Hematopoietic multipotent progenitor cell treated with erythropoietin and hydrocortisone succinate and interleukin-3 and kit ligand, for 4 days (in vitro differentiated cells): Measurements from ENCODE around the gene GALNT9.
"Not testable (repeated sequence)": the region's sequence is repeated elsewhere in the genome, so short reads cannot be mapped to it uniquely, and the experiment has no call there.

Experiments used
- DNase-seq: peaks from one replicate; pipeline ENCODE4 v3.0.0-alpha.2; 2015

GALNT9 gene

DNA sequence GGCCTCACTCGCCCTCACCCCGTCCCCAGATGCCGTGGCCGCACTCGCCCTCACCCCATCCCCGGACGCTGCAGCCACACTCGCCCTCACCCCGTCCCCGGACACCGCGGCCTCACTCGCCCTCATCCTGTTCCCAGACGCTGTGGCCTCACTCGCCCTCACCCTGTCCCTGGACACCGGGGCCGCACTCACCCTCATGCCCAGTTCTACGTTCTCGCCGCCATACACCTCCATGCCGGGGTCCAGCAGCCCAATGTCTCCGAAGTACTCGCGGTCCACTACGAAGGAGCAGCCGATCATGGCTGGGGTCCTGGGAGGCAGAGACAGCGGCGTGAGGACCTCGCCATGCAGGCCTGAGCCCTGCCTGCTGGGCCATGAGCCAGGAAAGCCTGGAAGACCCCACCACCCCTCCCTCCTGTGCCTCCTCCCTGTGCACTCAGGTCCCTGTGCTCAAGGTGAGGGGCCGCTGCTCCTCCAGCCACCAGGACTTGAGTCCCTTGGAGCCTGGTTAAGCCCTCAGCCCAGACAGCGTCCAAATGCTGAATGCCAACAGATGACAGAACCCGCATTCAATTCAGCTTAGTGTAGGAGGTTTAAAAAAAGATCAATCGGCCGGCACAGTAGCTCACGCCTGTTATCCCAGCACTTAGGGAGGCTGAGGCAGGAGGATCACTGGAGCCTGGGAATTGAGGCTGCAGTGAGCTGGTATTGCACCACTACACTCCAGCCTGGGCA is 81.5 kb downstream of the GALNT9 start:
- no peak for DNase-seq

DNA sequence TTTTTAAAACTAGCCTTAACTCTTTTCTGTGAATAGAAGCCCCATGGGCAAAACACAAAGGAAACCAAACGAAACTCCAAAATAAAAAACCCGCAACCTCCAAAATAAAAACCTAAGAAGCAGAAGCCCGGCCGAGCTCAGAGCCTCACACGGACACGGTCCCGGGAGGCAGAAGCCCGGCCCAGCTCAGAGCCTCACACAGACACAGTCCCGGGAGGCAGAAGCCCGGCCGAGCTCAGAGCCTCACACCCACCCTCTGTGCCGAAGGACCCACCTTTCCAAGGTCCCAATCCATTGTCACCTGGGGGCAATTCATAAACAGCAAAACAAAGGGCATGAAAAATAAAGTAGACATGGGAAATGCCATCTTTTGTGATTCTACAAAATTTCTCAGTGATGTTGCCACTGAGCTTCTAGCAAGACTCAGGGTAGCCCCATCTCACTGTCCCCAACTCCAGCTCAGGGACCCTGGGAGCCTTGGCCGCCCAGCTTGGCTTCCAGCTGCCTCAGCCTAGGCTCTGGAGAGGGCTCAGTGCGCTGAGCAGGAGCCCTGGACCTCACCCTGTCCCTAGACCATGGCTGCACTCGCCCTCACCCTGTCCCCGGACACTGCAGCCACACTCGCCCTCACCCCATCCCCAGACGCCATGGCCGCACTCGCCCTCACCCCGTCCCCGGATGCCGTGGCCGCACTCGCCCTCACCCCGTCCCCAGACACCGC is 82.2 kb downstream of the GALNT9 start:
- DNase-seq, result no peak

DNA sequence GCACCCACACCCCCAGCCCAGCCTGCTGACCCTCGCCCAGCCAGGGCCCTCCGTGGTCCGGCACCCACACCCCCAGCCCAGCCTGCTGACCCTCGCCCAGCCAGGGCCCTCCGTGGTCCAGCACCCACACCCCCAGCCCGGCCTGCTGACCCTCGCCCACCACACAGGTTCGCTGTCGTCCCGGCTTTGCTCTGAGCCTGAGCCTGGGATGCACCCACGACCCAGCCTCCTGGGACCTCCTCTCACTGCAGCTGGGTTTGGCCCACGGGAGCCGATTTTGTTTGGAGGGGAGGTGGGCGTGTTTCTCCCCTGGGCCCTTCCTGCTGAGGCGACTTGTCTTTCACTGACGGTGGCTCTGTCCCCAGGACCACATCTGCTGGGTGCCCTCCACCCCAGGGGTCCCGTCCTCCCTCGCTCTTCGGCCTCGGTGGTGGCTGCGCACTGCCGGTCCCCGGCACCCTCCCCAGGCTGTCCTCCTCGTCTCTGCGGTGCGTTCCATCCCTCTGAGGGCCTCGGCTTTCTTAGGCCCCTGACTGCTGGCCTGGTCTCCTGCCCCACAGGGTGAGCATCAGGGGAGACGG is 83.8 kb downstream of the GALNT9 start:
- no peak for DNase-seq

DNA sequence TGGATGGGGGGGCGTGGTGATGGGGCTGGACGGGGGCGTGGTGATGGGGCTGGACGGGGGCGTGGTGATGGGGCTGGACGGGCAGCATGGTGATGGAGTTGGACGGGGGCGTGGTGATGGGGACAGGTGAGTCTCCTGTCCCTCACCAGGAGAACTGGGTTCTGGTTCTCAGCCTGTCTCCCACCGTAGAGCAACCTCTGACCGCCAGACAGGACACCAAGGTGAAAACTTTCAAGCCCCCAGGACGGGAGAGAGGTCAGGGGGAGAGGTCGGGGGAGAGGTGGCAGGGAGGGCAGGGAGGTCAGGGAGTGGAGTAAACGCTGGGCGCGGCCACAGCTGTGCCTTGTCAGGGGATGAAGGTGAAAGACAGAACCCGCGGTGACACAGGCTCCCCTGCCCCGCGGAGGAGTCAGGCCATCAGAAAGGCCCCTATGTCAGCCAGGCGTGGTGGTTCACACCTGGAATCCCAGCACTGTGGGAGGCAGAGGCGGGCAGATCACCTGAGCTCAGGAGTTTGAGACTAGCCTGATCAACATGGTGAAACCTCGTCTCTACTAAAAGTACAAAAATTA is 84.6 kb downstream of the GALNT9 start:
- no peak for DNase-seq

GRCh38 chr12:132243596-132244310 is 85.6 kb downstream of the GALNT9 start:
- DNase-seq, result peak; percentile 13

- not testable (repeated sequence) for DNase-seq
Observed at GRCh38 chr12:132243171-132243570, 86.2 kb downstream of the GALNT9 start.

DNA sequence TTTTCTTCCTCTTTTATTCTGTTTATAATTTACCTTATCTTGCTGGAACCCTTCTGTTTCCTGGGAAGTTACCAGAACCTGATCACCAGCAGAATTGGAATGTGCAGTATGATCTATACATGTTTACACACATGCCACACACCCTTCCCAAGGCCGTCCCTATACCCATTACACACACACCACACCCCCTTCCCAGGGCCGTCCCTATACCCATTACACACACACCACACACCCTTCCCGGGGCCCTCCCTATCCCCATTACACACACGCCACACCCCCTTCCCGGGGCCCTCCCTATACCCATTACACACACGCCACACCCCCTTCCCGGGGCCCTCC is 88.8 kb downstream of the GALNT9 start:
- not testable (repeated sequence) for DNase-seq

- no peak for DNase-seq
Observed at GRCh38 chr12:132239796-132240668, 89.4 kb downstream of the GALNT9 start.

DNA sequence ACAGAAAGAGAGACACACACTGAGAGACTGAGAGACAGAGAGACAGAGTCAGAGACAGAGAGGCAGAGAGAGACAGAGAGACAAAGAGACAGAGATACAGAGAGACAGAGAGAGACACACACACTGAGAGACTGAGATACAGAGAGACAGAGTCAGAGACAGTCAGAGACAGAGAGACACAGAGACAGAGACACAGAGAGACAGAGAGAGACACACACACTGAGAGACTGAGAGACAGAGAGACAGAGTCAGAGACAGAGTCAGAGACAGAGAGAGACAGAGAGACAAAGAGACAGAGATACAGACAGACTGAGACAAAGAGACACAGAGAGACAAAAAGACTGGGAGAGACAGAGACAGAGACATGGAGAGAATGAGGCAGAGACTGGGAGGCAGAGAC is 90.0 kb downstream of the GALNT9 start:
- no peak for DNase-seq

- DNase-seq, result no peak
Observed at GRCh38 chr12:132238884-132239283, 90.5 kb downstream of the GALNT9 start.

GRCh38 chr12:132238488-132238854 is 90.9 kb downstream of the GALNT9 start:
- peak; percentile 9 for DNase-seq

DNA sequence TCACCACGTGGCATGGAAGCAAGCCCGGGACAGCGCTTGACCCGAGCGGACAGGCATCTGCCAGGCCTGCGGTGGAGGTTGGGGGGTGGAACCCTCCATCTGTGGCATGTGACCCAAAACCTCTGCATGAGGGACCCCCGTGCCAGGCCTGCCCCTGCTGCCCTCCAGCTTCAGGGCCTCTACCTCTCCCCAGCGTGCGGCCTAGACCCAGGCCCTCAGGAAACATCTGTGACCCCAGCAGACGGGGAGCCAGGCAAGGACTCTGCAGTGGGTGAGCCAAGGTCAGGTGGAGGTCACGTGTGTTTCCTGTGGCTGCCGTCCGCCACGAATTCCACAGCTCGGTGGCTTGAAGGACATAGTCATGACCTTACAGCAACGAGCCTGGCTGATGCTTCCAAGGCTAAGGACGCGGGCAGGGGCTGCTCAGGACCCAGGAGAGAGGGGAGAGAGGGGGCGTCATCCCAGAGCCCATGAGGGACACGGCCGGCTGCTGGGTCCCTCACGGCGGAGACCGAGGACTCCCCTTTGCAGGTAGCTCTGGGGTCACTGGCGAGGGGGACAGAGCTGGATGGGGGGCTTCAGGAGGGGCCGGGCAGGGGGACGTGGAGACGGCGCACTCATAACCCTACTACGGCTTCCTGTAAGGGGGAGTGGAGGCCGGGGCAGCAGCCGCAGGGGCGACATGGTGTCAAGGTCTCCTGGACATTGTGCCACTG is 91.5 kb downstream of the GALNT9 start:
- DNase-seq, result no peak

- no peak for DNase-seq
Observed at GRCh38 chr12:132236930-132237771, 92.2 kb downstream of the GALNT9 start.

- DNase-seq, result no peak
Observed at GRCh38 chr12:132236129-132236929, 93.1 kb downstream of the GALNT9 start.

GRCh38 chr12:132235116-132235820 is 94.1 kb downstream of the GALNT9 start:
- DNase-seq, result no peak

DNA sequence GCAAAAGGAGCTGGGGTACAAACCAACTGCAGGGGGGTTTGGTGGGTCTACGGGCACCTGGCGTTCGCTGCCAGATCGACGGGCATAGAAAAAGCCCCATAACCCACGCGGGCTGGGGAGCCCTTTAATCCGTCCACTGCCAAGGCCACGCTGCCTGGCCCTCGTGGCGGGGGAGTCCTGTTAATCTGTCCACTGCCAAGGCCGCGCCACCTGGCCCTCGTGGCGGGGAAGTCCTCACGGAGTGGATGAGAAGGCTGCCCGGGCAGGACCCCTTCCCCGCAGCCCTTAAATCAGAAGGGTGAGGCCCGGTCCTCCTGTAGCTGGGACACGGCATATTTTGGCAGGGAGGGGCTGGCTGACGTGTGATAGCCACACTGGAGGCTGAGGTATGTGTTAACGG is 99.0 kb downstream of the GALNT9 start:
- no peak for DNase-seq

- no peak for DNase-seq
Observed at GRCh38 chr12:132229926-132230325, 99.5 kb downstream of the GALNT9 start.

DNA sequence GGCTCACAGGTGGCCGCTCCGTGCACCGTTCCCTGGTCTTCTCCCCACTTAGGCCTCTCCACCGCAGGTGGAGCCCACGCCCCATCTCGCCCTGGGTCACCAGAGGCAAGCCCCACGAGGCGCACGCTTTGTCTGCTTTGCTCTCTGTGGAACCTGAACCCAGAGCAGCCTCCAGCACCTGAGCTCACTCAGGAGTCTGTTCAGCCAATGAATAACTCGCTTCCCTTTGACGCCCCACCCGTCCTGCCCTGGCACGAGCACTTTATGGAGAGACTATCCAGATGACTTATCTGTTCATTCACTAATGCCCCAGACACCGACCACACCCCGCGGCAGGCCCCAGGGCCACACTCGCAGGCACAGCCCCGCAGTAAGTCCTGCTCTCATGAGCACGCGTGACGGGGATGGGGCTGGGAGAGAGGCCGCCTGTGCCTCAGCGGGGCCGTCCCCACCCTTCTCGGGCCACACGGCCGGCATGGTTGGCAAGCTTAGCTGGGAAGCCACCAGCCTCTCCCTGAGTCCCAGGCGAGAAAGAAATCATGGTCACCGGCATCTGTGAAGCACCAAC is 100.1 kb downstream of the GALNT9 start:
- DNase-seq, result no peak
